H1 (cell line): ENCODE data around the gene FCRLB. TPM values are rescaled to one million over a fixed set of nuclear protein-coding genes. Genes with fewer than 3 reads are reported as not detected.

ENCODE experiments used
- CTCF ChIA-PET: fragments of 300-600 bp; sonication (Branson Sonifier 250); formaldehyde crosslinking; loops from one replicate; lab custom pipeline; 2021; ENCODE audit not compliant: partially characterized antibody; lab: Charles Lee
- POLR2A ChIA-PET: fragments of 300-600 bp; sonication (Branson Sonifier 250); formaldehyde crosslinking; loops from one replicate; lab custom pipeline; 2021; ENCODE audit warnings: inconsistent platforms; ENCODE audit not compliant: partially characterized antibody; lab: Charles Lee
- DNase-seq, 2 experiments: peaks; one replicate each; pipeline versions ENCODE4 v3.0.0 to v3.0.0-alpha.2; 2010 to 2022; ENCODE audit warnings: low spot score in 2 of 2, low read depth in 1 of 2, mixed read lengths in 1 of 2
- FAIRE-seq: peaks from 2 replicates; lab custom pipeline; 2011; peaks lifted over from hg19 to GRCh38; lab: Jason Lieb, UNC
- H2AFZ ChIP-seq: 2 replicates; pipeline ENCODE4 v1.8.1; 2012; ENCODE audit warnings: low read length, inconsistent platforms
- H2AK5ac ChIP-seq: 2 replicates; pipeline ENCODE4 v1.6.1; 2013; ENCODE audit warnings: low read depth, low read length
- H2BK120ac ChIP-seq: replicated peaks from 2 replicates; pipeline ENCODE3; 2013; ENCODE audit warnings: low read depth, low read length, inconsistent platforms
- H2BK12ac ChIP-seq: 2 replicates; pipeline ENCODE4 v1.6.1; 2013; ENCODE audit warnings: low read depth, low read length
- H2BK15ac ChIP-seq: 2 replicates; pipeline ENCODE4 v1.6.1; 2013; ENCODE audit warnings: low read length
- H2BK20ac ChIP-seq: 2 replicates; pipeline ENCODE4 v1.6.1; 2013; ENCODE audit warnings: low read length
- H2BK5ac ChIP-seq: 2 replicates; pipeline ENCODE4 v1.6.1; 2013; ENCODE audit warnings: low read depth, low read length
- H3K14ac ChIP-seq: 2 replicates; pipeline ENCODE4 v1.6.1; 2013; ENCODE audit warnings: inconsistent platforms; ENCODE audit not compliant: insufficient read length
- H3K18ac ChIP-seq: 2 replicates; pipeline ENCODE4 v1.6.1; 2013; ENCODE audit warnings: low read length; ENCODE audit errors: extremely low read depth
- H3K23ac ChIP-seq: 2 replicates; pipeline ENCODE4 v1.6.1; 2013; ENCODE audit warnings: inconsistent platforms; ENCODE audit not compliant: insufficient read length
- H3K23me2 ChIP-seq: 2 replicates; pipeline ENCODE4 v1.6.1; 2013; ENCODE audit warnings: low read depth, low read length
- H3K27ac ChIP-seq: 2 replicates; pipeline ENCODE4 v1.6.1; 2011; ENCODE audit warnings: low read depth, low read length, inconsistent platforms
- H3K27me3 ChIP-seq, 4 experiments: replicated peaks in 1 of 4; 1 replicate in 1 of 4; 2 replicates in 3 of 4; pipeline versions ENCODE4 v1.6.1 to v1.8.1; 2011 to 2013; ENCODE audit warnings: low read length in 3 of 4, mild to moderate bottlenecking in 3 of 4, inconsistent platforms in 2 of 4, mixed read lengths in 2 of 4, moderate library complexity in 1 of 4; ENCODE audit not compliant: control insufficient read depth in 3 of 4, insufficient read depth in 3 of 4; ENCODE audit errors: extremely low read depth in 1 of 4
- H3K36me3 ChIP-seq, 4 experiments: 2 replicates each; pipeline versions ENCODE4 v1.6.1 to v1.8.1; 2011 to 2013; ENCODE audit warnings: mild to moderate bottlenecking in 4 of 4, low read length in 3 of 4, moderate library complexity in 2 of 4, control low read depth in 1 of 4, inconsistent platforms in 1 of 4; ENCODE audit not compliant: insufficient read depth in 4 of 4, control insufficient read depth in 2 of 4
- H3K4ac ChIP-seq: replicated peaks from 2 replicates; pipeline ENCODE3; 2013; ENCODE audit warnings: low read length, low read depth, mixed read lengths, inconsistent platforms; ENCODE audit not compliant: insufficient read length
- H3K4me1 ChIP-seq, 4 experiments: replicated peaks in 1 of 4; 1 replicate in 1 of 4; 2 replicates in 3 of 4; pipeline versions ENCODE4 v1.6.1 to v1.8.1; 2011 to 2013; ENCODE audit warnings: low read length in 3 of 4, inconsistent platforms in 2 of 4, mixed read lengths in 1 of 4; ENCODE audit not compliant: insufficient read depth in 4 of 4, control insufficient read depth in 3 of 4
- H3K4me2 ChIP-seq, 2 experiments: 2 replicates each; pipeline versions ENCODE4 v1.6.1 to v1.8.1; 2011 to 2013; ENCODE audit warnings: low read depth in 2 of 2, low read length in 2 of 2, control low read depth in 1 of 2, inconsistent platforms in 1 of 2, mild to moderate bottlenecking in 1 of 2; ENCODE audit not compliant: insufficient read depth in 1 of 2
- H3K4me3 ChIP-seq, 4 experiments: fragments of 200-600, 300-600 bp in 1 of 4; sonication (generic), shearing (Covaris generic), sonication (Bioruptor Twin) in 1 of 4; 2 replicates each; pipeline versions ENCODE4 v1.5.1 to v1.8.1; 2011 to 2016; ENCODE audit warnings: low read length in 4 of 4, low read depth in 3 of 4, control low read depth in 2 of 4, inconsistent platforms in 2 of 4, mild to moderate bottlenecking in 2 of 4, mixed read lengths in 1 of 4, moderate library complexity in 1 of 4; ENCODE audit not compliant: insufficient read depth in 2 of 4; ENCODE audit errors: extremely low read depth in 1 of 4
- H3K56ac ChIP-seq: replicated peaks from 2 replicates; pipeline ENCODE3; 2013; ENCODE audit warnings: low read depth, mild to moderate bottlenecking, mixed read lengths, low read length, inconsistent platforms; ENCODE audit not compliant: insufficient read length
- H3K79me1 ChIP-seq: 2 replicates; pipeline ENCODE4 v1.6.1; 2013; ENCODE audit warnings: low read depth, low read length, control low read depth
- H3K79me2 ChIP-seq, 2 experiments: 2 replicates each; pipeline versions ENCODE4 v1.6.1 to v1.8.1; 2012 to 2013; ENCODE audit warnings: low read length in 2 of 2, mild to moderate bottlenecking in 2 of 2, inconsistent platforms in 1 of 2; ENCODE audit not compliant: insufficient read depth in 2 of 2, control insufficient read depth in 1 of 2
- H3K9ac ChIP-seq, 4 experiments: replicated peaks in 1 of 4; 1 replicate in 1 of 4; 2 replicates in 3 of 4; pipeline versions ENCODE4 v1.6.1 to v1.8.1; 2011 to 2013; ENCODE audit warnings: low read depth in 3 of 4, low read length in 3 of 4, control low read depth in 2 of 4, mild to moderate bottlenecking in 2 of 4, moderate library complexity in 2 of 4, inconsistent platforms in 1 of 4; ENCODE audit errors: extremely low read depth in 1 of 4
- H3K9me3 ChIP-seq, 2 experiments: 2 replicates each; pipeline versions ENCODE4 v1.6.1 to v1.8.1; 2012 to 2013; ENCODE audit warnings: mild to moderate bottlenecking in 2 of 2, moderate library complexity in 2 of 2, control low read depth in 1 of 2, inconsistent platforms in 1 of 2, low read depth in 1 of 2, low read length in 1 of 2, mixed read lengths in 1 of 2; ENCODE audit not compliant: insufficient read depth in 2 of 2
- H4K20me1 ChIP-seq, 2 experiments: replicated peaks in 1 of 2; 2 replicates each; pipeline versions ENCODE3 to v1.8.1; 2011 to 2013; ENCODE audit warnings: inconsistent platforms in 2 of 2, low read length in 2 of 2, mild to moderate bottlenecking in 1 of 2; ENCODE audit not compliant: insufficient read depth in 2 of 2, control insufficient read depth in 1 of 2
- H4K5ac ChIP-seq: 2 replicates; pipeline ENCODE4 v1.6.1; 2013; ENCODE audit warnings: low read length, low read depth, mixed read lengths, inconsistent platforms; ENCODE audit not compliant: insufficient read length
- H4K8ac ChIP-seq: 2 replicates; pipeline ENCODE4 v1.8.0; 2013; ENCODE audit warnings: mild to moderate bottlenecking, moderate library complexity, low read length, inconsistent platforms; ENCODE audit not compliant: insufficient read depth; ENCODE audit errors: extremely low read depth
- H4K91ac ChIP-seq: replicated peaks from 2 replicates; pipeline ENCODE3; 2013; ENCODE audit warnings: low read length, mixed read lengths, inconsistent platforms; ENCODE audit not compliant: insufficient read length
- ASH2L ChIP-seq: fragments of 200-600, 300-600 bp; sonication (generic); IDR thresholded peaks from one replicate; pipeline ENCODE4 v1.7.1; 2017; ENCODE audit warnings: low read length
- CEBPB ChIP-seq: IDR thresholded peaks from 2 replicates; pipeline ENCODE4 v1.6.1; 2012; ENCODE audit warnings: low read depth, low read length
- GTF2F1 ChIP-seq: IDR thresholded peaks from 2 replicates; pipeline ENCODE4 v1.6.1; 2012; ENCODE audit warnings: low read depth, low read length, improper control_type of control experiment, borderline replicate concordance
- JUND ChIP-seq: IDR thresholded peaks from 2 replicates; pipeline ENCODE4 v1.6.1; 2011; ENCODE audit warnings: mild to moderate bottlenecking, improper control_type of control experiment, low read length
- PHF8 ChIP-seq: fragments of 200-600 bp; sonication (generic); conservative IDR thresholded peaks from 2 replicates; pipeline ENCODE4 v1.7.1; 2012; ENCODE audit warnings: low read depth, mild to moderate bottlenecking, inconsistent platforms, low read length, moderate library complexity
- POLR2A ChIP-seq, 2 experiments: IDR thresholded peaks; 1 replicate in 1 of 2; 2 replicates in 1 of 2; pipeline ENCODE4 v1.6.1; 2011; ENCODE audit warnings: low read depth in 2 of 2, low read length in 2 of 2, mild to moderate bottlenecking in 2 of 2; ENCODE audit errors: control extremely low read depth in 1 of 2
- POU5F1 ChIP-seq: IDR thresholded peaks from 2 replicates; pipeline ENCODE4 v1.6.1; 2011; ENCODE audit warnings: low read depth, mild to moderate bottlenecking, low read length, moderate library complexity
- RXRA ChIP-seq: IDR thresholded peaks from 2 replicates; pipeline ENCODE4 v1.6.1; 2011; ENCODE audit warnings: low read depth, mild to moderate bottlenecking, low read length, moderate library complexity; ENCODE audit not compliant: insufficient read depth
- SIX5 ChIP-seq: IDR thresholded peaks from 2 replicates; pipeline ENCODE4 v1.6.1; 2011; ENCODE audit warnings: mild to moderate bottlenecking, low read depth, low read length
- SP2 ChIP-seq: IDR thresholded peaks from 2 replicates; pipeline ENCODE4 v1.6.1; 2012; ENCODE audit warnings: mild to moderate bottlenecking, low read length, inconsistent platforms
- WGBS, 2 experiments: shearing (Covaris generic) in 1 of 2; methylation state at CpG; one replicate each; pipeline versions ENCODE4 v1.1.6 to v1.1.7; 2013 to 2015; ENCODE audit warnings: low lambda C conversion rate in 2 of 2, mixed read lengths in 2 of 2, inconsistent platforms in 1 of 2, low coverage in 1 of 2, missing lambda C conversion rate in 1 of 2; ENCODE audit not compliant: insufficient replicate concordance in 2 of 2, insufficient coverage in 1 of 2, insufficient read length in 1 of 2; ENCODE audit errors: extremely low coverage in 1 of 2, missing lambda C conversion rate in 1 of 2; 5-methylcytosine and 5-hydroxymethylcytosine counted together
- polyA plus RNA-seq, 7 experiments: library from polyadenylated mRNA; depleted of rRNA in 3 of 7; stranded (reverse) in 5 of 7; unstranded in 2 of 7; fragments of >200 nt in 5 of 7; fragments of 200-250 nt in 2 of 7; gene quantifications; 1 replicate in 5 of 7; 2 replicates in 1 of 7; 4 replicates in 1 of 7; pipeline versions ENCODE4 v1.2.1 to v1.2.3, GENCODE V29; 2011 to 2013; ENCODE audit warnings: missing spikeins in 2 of 7, mixed read lengths in 2 of 7
- total RNA-seq: library from RNA; stranded (reverse); fragmentation: NEBNext Ultra II Directional; extraction: Animal tissue kit (Norgen Biotek cat#: 25700); gene quantifications from 2 replicates; pipeline ENCODE4 v1.2.1, GENCODE V29; 2021
- TF ChIP-seq, protein P1 (sequence below): IDR thresholded peaks from 2 replicates; pipeline ENCODE4 v1.6.1; 2012; ENCODE audit warnings: inconsistent platforms

FCRLB gene
- total and polyA plus RNA-seq, 2 of the 8 experiments (the other 6 are each of a cell fraction or from before 2014, with no cell fraction given): 0.14 to 0.24 TPM

DNA sequence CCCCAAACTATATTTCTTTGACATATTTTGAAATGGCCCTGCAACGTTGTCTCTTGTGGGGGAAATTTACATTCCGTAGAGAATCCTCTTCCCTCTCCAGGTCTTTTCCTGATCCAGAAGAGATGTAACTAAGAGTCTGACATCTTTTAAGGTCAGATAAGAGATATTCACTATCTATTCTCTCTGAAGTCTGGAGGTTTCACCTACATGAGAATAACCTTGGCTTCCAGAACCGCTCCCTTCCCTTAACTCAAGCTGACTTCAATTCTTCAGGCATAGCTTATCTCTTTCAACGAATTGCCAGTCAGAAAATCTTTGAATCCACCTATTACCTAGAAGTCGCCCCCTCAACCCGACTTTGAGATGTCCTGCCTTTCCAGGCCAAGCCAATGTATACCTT is 9.9 kb downstream of the FCRLB start:
- Histone ChIP-seq H3K9ac (no peak overlapping the region), H2BK120ac (no peak overlapping the region), H3K4me3 (no peak overlapping the region), H2BK5ac (no peak overlapping the region), H2AFZ (no peak overlapping the region), H2BK15ac (no peak overlapping the region), H3K27me3 (peaks cover 0 to 7% (median 4%) of the 10 kb centered on the region in 4 experiments; a peak in 5 of 7 replicates), H2AK5ac (no peak overlapping the region), H3K56ac (no peak overlapping the region), H3K79me2 (no peaks in the 10 kb centered on the region), H3K23me2 (peaks cover 6% of the 10 kb centered on the region; the same call in 1 of the 2 replicates), H2BK20ac (no peak overlapping the region; the same call in 1 of the 2 replicates), H4K5ac (no peak overlapping the region), H3K36me3 (no peaks in the 10 kb centered on the region), H4K91ac (no peak overlapping the region), H3K9me3 (no peaks in the 10 kb centered on the region), H4K8ac (no peak overlapping the region), H3K4me2 (no peak overlapping the region), H3K14ac (no peak overlapping the region), H3K23ac (no peak overlapping the region), H4K20me1 (peaks cover 0 to 1% of the 10 kb centered on the region in 2 experiments), H3K18ac (no peak overlapping the region), H3K4ac (no peak overlapping the region), H2BK12ac (no peak overlapping the region), H3K79me1 (no peaks in the 10 kb centered on the region), H3K4me1 (peaks cover under 1 to 8% (median 4%) of the 10 kb centered on the region in 4 experiments; a peak in 4 of 7 replicates), H3K27ac (no peak overlapping the region)
- DNase-seq (no peak), FAIRE-seq (no peak)
- WGBS, 2 experiments: 83% methylated on average over 6 of the region's 6 CpGs; no CpG with 5 or more reads in 1 of the 2 experiments
- CTCF ChIA-PET: no interaction called here
- POLR2A ChIA-PET: interaction anchor here (1.2 kb wide), 1 partner anchor 18 kb away, joined by 3 read pairs; the partner anchor contains the start of gene DUSP12
- TF ChIP-seq GTF2F1 (no peak), SP2 (no peak), PHF8 (no peak), ASH2L (no peak), POLR2A (IDR thresholded peaks at IDR 0.05; ENCODE audit: control extremely low read depth in 1 of 2, low read depth in 2 of 2, low read length in 2 of 2) (no peak), JUND (no peak), POU5F1 (no peak), SIX5 (no peak), RXRA (no peak), CEBPB (no peak)
- TF ChIP-seq, protein P1, sequence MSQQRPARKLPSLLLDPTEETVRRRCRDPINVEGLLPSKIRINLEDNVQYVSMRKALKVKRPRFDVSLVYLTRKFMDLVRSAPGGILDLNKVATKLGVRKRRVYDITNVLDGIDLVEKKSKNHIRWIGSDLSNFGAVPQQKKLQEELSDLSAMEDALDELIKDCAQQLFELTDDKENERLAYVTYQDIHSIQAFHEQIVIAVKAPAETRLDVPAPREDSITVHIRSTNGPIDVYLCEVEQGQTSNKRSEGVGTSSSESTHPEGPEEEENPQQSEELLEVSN: no peak
